ENCODE data around the gene PSMD11.

PSMD11 gene

GRCh38 chr17:32426894-32427293 lies 17.4 kb upstream of the PSMD11 start:
- Histone ChIP-seq H3K9me3 (ENCODE audit: insufficient read depth, low read depth, low read length) (peaks cover 6% of the 10 kb centered on the region), H3K4me3 (ENCODE audit: low read depth, low read length) (no peak overlapping the region), H4K91ac (ENCODE audit: low read depth, low read length) (no peak overlapping the region), H2AK5ac (ENCODE audit: low read length) (no peak overlapping the region), H3K9ac (ENCODE audit: low read length) (no peak overlapping the region), H3K4me2 (ENCODE audit: low read length) (no peak overlapping the region), H2BK12ac (ENCODE audit: low read length) (no peak overlapping the region), H2BK5ac (ENCODE audit: low read depth, low read length, poor library complexity) (no peak overlapping the region), H3K18ac (ENCODE audit: low read length) (no peak overlapping the region), H3K79me1 (ENCODE audit: low read length) (no peaks in the 10 kb centered on the region), H4K12ac (ENCODE audit: low read depth, low read length) (no peak overlapping the region), H3K27ac (ENCODE audit: low read depth, low read length) (no peak overlapping the region), H3K14ac (ENCODE audit: low read length) (no peak overlapping the region), H3K4me1 (ENCODE audit: control insufficient read depth in 1 of 2, insufficient read depth in 2 of 2, low read length in 2 of 2) (no peaks in the 10 kb centered on the region), H3K23ac (ENCODE audit: low read length) (no peak overlapping the region), H3K27me3 (ENCODE audit: insufficient read depth, low read length) (no peaks in the 10 kb centered on the region), H3K36me3 (ENCODE audit: control insufficient read depth in 1 of 2, insufficient read depth in 2 of 2, low read length in 2 of 2) (no peaks in the 10 kb centered on the region), H3K4ac (ENCODE audit: low read depth, low read length) (no peak overlapping the region), H3K79me2 (ENCODE audit: control insufficient read depth, insufficient read depth, low read length, poor library complexity) (no peaks in the 10 kb centered on the region), H2BK120ac (ENCODE audit: insufficient read depth, low read length, poor library complexity) (no peak overlapping the region), H4K8ac (ENCODE audit: low read depth, low read length) (no peak overlapping the region), H2AFZ (ENCODE audit: insufficient read depth, low read length, poor library complexity) (no peak overlapping the region)
- no CpG with 5 or more reads among the region's 4 CpGs for WGBS (ENCODE audit: extremely low coverage, insufficient coverage, insufficient read length)
- no peak for DNase-seq

DNA sequence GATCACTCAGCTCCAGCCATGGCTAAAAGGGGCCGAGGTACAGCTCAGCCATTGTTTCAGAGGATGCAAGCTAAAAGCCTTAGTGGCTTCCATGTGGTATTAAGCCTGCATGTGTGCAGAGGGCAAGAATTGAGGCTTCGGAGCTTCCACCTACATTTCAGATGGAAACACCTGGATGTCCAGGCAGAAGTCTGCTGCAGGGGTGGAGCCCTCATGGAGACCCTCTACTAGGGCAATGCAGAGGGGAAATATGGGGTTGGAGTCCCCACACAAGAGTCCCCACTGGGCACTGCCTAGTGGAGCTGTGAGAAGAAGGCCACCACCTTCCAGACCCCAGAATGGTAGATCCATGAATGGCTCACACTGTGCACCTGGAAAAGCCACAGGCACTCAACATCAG lies 14.7 kb upstream of the PSMD11 start:
- no peak overlapping the region for H3K27ac ChIP-seq (ENCODE audit: low read depth, low read length)
- no peak overlapping the region for H2AK5ac ChIP-seq (ENCODE audit: low read length)
- no peak overlapping the region for H2BK12ac ChIP-seq (ENCODE audit: low read length)
- no peak overlapping the region for H3K18ac ChIP-seq (ENCODE audit: low read length)
- H4K8ac ChIP-seq (ENCODE audit: low read depth, low read length) = no peak overlapping the region
- no peaks in the 10 kb centered on the region for H3K27me3 ChIP-seq (ENCODE audit: insufficient read depth, low read length)
- no peak overlapping the region for H3K9ac ChIP-seq (ENCODE audit: low read length)
- H3K9me3 ChIP-seq (ENCODE audit: insufficient read depth, low read depth, low read length) = peaks cover 6% of the 10 kb centered on the region
- no peaks in the 10 kb centered on the region for H3K79me1 ChIP-seq (ENCODE audit: low read length)
- H3K4me3 ChIP-seq (ENCODE audit: low read depth, low read length) = no peak overlapping the region
- no peak overlapping the region for H3K4me2 ChIP-seq (ENCODE audit: low read length)
- H2BK5ac ChIP-seq (ENCODE audit: low read depth, low read length, poor library complexity) = no peak overlapping the region
- H3K14ac ChIP-seq (ENCODE audit: low read length) = no peak overlapping the region
- no peak overlapping the region for H3K4ac ChIP-seq (ENCODE audit: low read depth, low read length)
- no peaks in the 10 kb centered on the region for H3K36me3 ChIP-seq (ENCODE audit: control insufficient read depth in 1 of 2, insufficient read depth in 2 of 2, low read length in 2 of 2)
- no peak overlapping the region for H2BK120ac ChIP-seq (ENCODE audit: insufficient read depth, low read length, poor library complexity)
- H4K12ac ChIP-seq (ENCODE audit: low read depth, low read length) = no peak overlapping the region
- no CpG with 5 or more reads among the region's 2 CpGs for WGBS (ENCODE audit: extremely low coverage, insufficient coverage, insufficient read length)
- no peaks in the 10 kb centered on the region for H3K79me2 ChIP-seq (ENCODE audit: control insufficient read depth, insufficient read depth, low read length, poor library complexity)
- H4K91ac ChIP-seq (ENCODE audit: low read depth, low read length) = no peak overlapping the region
- no peak overlapping the region for H2AFZ ChIP-seq (ENCODE audit: insufficient read depth, low read length, poor library complexity)
- DNase-seq = no peak
- H3K4me1 ChIP-seq (ENCODE audit: control insufficient read depth in 1 of 2, insufficient read depth in 2 of 2, low read length in 2 of 2) = no peaks in the 10 kb centered on the region
- no peak overlapping the region for H3K23ac ChIP-seq (ENCODE audit: low read length)

GRCh38 chr17:32440722-32441121 lies 3.6 kb upstream of the PSMD11 start:
- H2AFZ ChIP-seq (ENCODE audit: insufficient read depth, low read length, poor library complexity) = no peak overlapping the region
- no CpG with 5 or more reads among the region's 5 CpGs for WGBS (ENCODE audit: extremely low coverage, insufficient coverage, insufficient read length)

GRCh38 chr17:32441886-32442285 lies 2.4 kb upstream of the PSMD11 start:
- Histone ChIP-seq H4K91ac (ENCODE audit: low read depth, low read length) (no peak overlapping the region), H3K4ac (ENCODE audit: low read depth, low read length) (no peak overlapping the region), H3K27me3 (ENCODE audit: insufficient read depth, low read length) (no peaks in the 10 kb centered on the region), H3K23ac (ENCODE audit: low read length) (no peak overlapping the region), H3K18ac (ENCODE audit: low read length) (no peak overlapping the region), H3K9ac (ENCODE audit: low read length) (no peak overlapping the region), H3K14ac (ENCODE audit: low read length) (no peak overlapping the region), H3K4me3 (ENCODE audit: low read depth, low read length) (no peak overlapping the region), H2AK5ac (ENCODE audit: low read length) (no peak overlapping the region), H3K27ac (ENCODE audit: low read depth, low read length) (no peak overlapping the region), H3K36me3 (ENCODE audit: control insufficient read depth in 1 of 2, insufficient read depth in 2 of 2, low read length in 2 of 2) (peaks cover 0 to 1% of the 10 kb centered on the region in 2 experiments), H3K79me1 (ENCODE audit: low read length) (peaks cover 7% of the 10 kb centered on the region), H3K79me2 (ENCODE audit: control insufficient read depth, insufficient read depth, low read length, poor library complexity) (peaks cover 9% of the 10 kb centered on the region), H2BK12ac (ENCODE audit: low read length) (no peak overlapping the region), H2BK120ac (ENCODE audit: insufficient read depth, low read length, poor library complexity) (no peak overlapping the region), H3K4me2 (ENCODE audit: low read length) (no peak overlapping the region), H2BK5ac (ENCODE audit: low read depth, low read length, poor library complexity) (no peak overlapping the region), H3K4me1 (ENCODE audit: control insufficient read depth in 1 of 2, insufficient read depth in 2 of 2, low read length in 2 of 2) (peaks cover 0 to 2% of the 10 kb centered on the region in 2 experiments), H4K8ac (ENCODE audit: low read depth, low read length) (no peak overlapping the region), H3K9me3 (ENCODE audit: insufficient read depth, low read depth, low read length) (no peaks in the 10 kb centered on the region), H4K12ac (ENCODE audit: low read depth, low read length) (no peak overlapping the region), H2AFZ (ENCODE audit: insufficient read depth, low read length, poor library complexity) (no peak overlapping the region)
- no CpG with 5 or more reads among the region's 2 CpGs for WGBS (ENCODE audit: extremely low coverage, insufficient coverage, insufficient read length)
- no peak for DNase-seq

More at GRCh38 chr17:32440722-32441121, 3.6 kb upstream of the PSMD11 start:
- Histone ChIP-seq H3K23ac (ENCODE audit: low read length) (no peak overlapping the region), H3K27ac (ENCODE audit: low read depth, low read length) (no peak overlapping the region), H3K79me1 (ENCODE audit: low read length) (peaks cover 7% of the 10 kb centered on the region), H3K36me3 (ENCODE audit: control insufficient read depth in 1 of 2, insufficient read depth in 2 of 2, low read length in 2 of 2) (no peaks in the 10 kb centered on the region), H3K27me3 (ENCODE audit: insufficient read depth, low read length) (no peaks in the 10 kb centered on the region), H3K79me2 (ENCODE audit: control insufficient read depth, insufficient read depth, low read length, poor library complexity) (peaks cover 8% of the 10 kb centered on the region), H3K9me3 (ENCODE audit: insufficient read depth, low read depth, low read length) (no peaks in the 10 kb centered on the region), H3K4me2 (ENCODE audit: low read length) (no peak overlapping the region), H4K91ac (ENCODE audit: low read depth, low read length) (no peak overlapping the region), H4K8ac (ENCODE audit: low read depth, low read length) (no peak overlapping the region), H2BK5ac (ENCODE audit: low read depth, low read length, poor library complexity) (no peak overlapping the region), H3K9ac (ENCODE audit: low read length) (no peak overlapping the region), H2BK120ac (ENCODE audit: insufficient read depth, low read length, poor library complexity) (no peak overlapping the region), H3K4ac (ENCODE audit: low read depth, low read length) (no peak overlapping the region), H3K4me3 (ENCODE audit: low read depth, low read length) (no peak overlapping the region), H2AK5ac (ENCODE audit: low read length) (no peak overlapping the region), H2BK12ac (ENCODE audit: low read length) (no peak overlapping the region), H3K4me1 (ENCODE audit: control insufficient read depth in 1 of 2, insufficient read depth in 2 of 2, low read length in 2 of 2) (peaks cover 0 to 2% of the 10 kb centered on the region in 2 experiments), H3K18ac (ENCODE audit: low read length) (no peak overlapping the region), H4K12ac (ENCODE audit: low read depth, low read length) (no peak overlapping the region), H3K14ac (ENCODE audit: low read length) (no peak overlapping the region)
- DNase-seq = no peak

All from trophoblast cell (in vitro differentiated cells and primary cell).